Loucy (cell line): ENCODE results near the gene BIRC7.

Experiments used
- H2AFZ ChIP-seq: fragments of 200-600 bp; sonication (generic); 2 replicates; pipeline ENCODE4 v1.6.0; 2016; ENCODE audit warnings: antibody characterized with exemption, mild to moderate bottlenecking, low read length, moderate library complexity
- H3F3A ChIP-seq: fragments of 200-600 bp; 2 replicates; pipeline ENCODE4 v1.6.0; 2016; ENCODE audit warnings: antibody characterized with exemption, low read depth, mild to moderate bottlenecking
- H3K27me3 ChIP-seq: fragments of 200-600 bp; sonication (generic); 2 replicates; pipeline ENCODE4 v1.6.1; 2014; ENCODE audit warnings: low read length, mild to moderate bottlenecking; ENCODE audit not compliant: insufficient read depth, poor library complexity, severe bottlenecking
- H3K36me3 ChIP-seq: fragments of 200-600 bp; sonication (generic); 2 replicates; pipeline ENCODE4 v1.6.1; 2016; ENCODE audit warnings: low read length; ENCODE audit not compliant: insufficient read depth
- H3K4me1 ChIP-seq: fragments of 200-600 bp; sonication (generic); 2 replicates; pipeline ENCODE4 v1.5.1; 2014; ENCODE audit warnings: low read length, mild to moderate bottlenecking; ENCODE audit not compliant: insufficient read depth, poor library complexity, severe bottlenecking
- H3K4me2 ChIP-seq: fragments of 200-600 bp; sonication (generic); 2 replicates; pipeline ENCODE4 v1.6.0; 2014; ENCODE audit warnings: antibody characterized with exemption, low read length, low read depth, mild to moderate bottlenecking; ENCODE audit not compliant: poor library complexity, severe bottlenecking
- H3K4me3 ChIP-seq: fragments of 200-600 bp; sonication (generic); 2 replicates; pipeline ENCODE4 v1.5.1; 2014; ENCODE audit warnings: low read length, mild to moderate bottlenecking, mixed read lengths; ENCODE audit not compliant: poor library complexity, severe bottlenecking
- H3K79me2 ChIP-seq: fragments of 200-600 bp; sonication (generic); 2 replicates; pipeline ENCODE4 v1.6.1; 2014; ENCODE audit warnings: low read length; ENCODE audit not compliant: insufficient read depth
- H3K9ac ChIP-seq: fragments of 200-600 bp; sonication (generic); 2 replicates; pipeline ENCODE4 v1.6.0; 2014; ENCODE audit warnings: mild to moderate bottlenecking, low read depth, low read length, moderate library complexity; ENCODE audit not compliant: poor library complexity, severe bottlenecking
- H3K9me2 ChIP-seq: fragments of 200-600 bp; sonication (generic); replicated peaks from 2 replicates; pipeline ENCODE4 v1.6.1; 2016; ENCODE audit warnings: low read depth, low read length, mixed read lengths
- H3K9me3 ChIP-seq: fragments of 200-600 bp; sonication (generic); 2 replicates; pipeline ENCODE4 v1.6.1; 2014; ENCODE audit warnings: mild to moderate bottlenecking, antibody characterized with exemption, low read length, low read depth; ENCODE audit not compliant: insufficient read depth
- H4K20me1 ChIP-seq: fragments of 200-600 bp; sonication (generic); 2 replicates; pipeline ENCODE4 v1.6.0; 2014; ENCODE audit warnings: antibody characterized with exemption, low read length, mild to moderate bottlenecking; ENCODE audit not compliant: insufficient read depth, poor library complexity, severe bottlenecking
- CTCF ChIP-seq: fragments of 200-600 bp; sonication (generic); conservative IDR thresholded peaks from 2 replicates; pipeline ENCODE4 v1.5.1; 2014; ENCODE audit warnings: mild to moderate bottlenecking, antibody characterized with exemption, low read length
- EZH2phosphoT487 ChIP-seq: fragments of 200-600 bp; IDR thresholded peaks from 2 replicates; pipeline ENCODE4 v1.6.1; 2018; ENCODE audit warnings: antibody characterized with exemption, mild to moderate bottlenecking, moderate library complexity, borderline replicate concordance

BIRC7 gene

GRCh38 chr20:63279931-63280330, 44.2 kb downstream of the BIRC7 start:
- Histone ChIP-seq H2AFZ (no peak overlapping the region), H3K9ac (no peak overlapping the region), H3K9me2 (no peaks in the 10 kb centered on the region), H3K9me3 (no peaks in the 10 kb centered on the region), H3K79me2 (peaks cover 25% of the 10 kb centered on the region; the same call in 1 of the 2 replicates), H3F3A (no peaks in the 10 kb centered on the region), H3K4me1 (peaks cover 14% of the 10 kb centered on the region), H3K36me3 (peaks cover 45% of the 10 kb centered on the region; the same call in 1 of the 2 replicates), H3K4me2 (no peak overlapping the region), H3K4me3 (no peak overlapping the region), H3K27me3 (no peaks in the 10 kb centered on the region), H4K20me1 (peaks cover 4% of the 10 kb centered on the region)
- TF ChIP-seq EZH2phosphoT487, result no peak
- TF ChIP-seq CTCF, result no peak

DNA sequence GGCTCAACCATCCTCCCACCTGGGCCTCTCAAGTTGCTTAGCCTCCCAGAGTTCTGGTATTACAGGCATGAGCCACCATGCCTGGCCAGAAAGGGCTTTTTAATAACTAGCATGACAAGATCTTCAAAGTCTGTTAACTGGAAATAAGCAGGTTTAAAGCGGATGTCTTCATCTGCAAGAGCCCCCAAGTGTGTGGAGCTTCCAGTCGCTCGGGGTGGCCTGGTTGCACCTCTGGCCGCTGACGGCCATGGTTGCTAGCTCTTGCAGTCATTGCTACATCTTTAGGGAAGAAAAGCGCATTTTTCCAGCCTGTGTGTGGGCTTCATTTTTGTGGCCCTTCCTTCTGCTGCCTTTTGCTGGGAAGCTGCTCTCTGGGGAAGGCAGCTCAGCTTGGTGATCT, 44.7 kb downstream of the BIRC7 start:
- H4K20me1 ChIP-seq, result peaks cover 2% of the 10 kb centered on the region

DNA sequence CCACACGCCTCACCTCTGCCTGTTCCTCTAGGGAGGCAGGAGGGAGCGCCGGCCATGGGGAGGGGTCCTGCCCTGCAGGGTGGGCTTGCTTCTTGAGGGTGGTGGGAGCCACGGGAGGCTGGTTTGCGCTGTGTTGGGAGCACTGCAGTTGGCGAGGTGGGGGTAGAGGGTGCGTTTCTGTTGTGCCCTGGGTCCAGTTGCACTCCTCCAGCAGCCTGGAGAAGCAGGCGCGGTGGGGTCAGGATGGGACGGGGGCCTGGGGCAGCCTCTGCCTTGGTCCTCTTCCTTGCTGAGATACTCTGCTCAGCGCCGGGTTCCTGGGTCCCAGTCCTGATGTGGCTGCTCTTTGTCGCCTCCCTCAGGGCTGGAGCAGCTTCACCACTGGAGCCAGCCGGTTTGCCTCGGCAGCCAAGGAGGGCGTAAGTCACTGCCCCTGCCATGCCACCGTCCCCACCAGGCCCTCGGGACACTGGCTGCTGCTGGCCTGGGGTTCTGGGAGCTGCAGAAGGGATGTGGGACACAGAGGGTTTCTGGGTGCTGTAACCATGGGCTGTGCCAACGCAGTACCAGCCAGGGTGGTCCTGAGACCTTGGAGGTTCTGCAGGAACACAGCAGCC, 45.3 kb downstream of the BIRC7 start:
- TF ChIP-seq EZH2phosphoT487 (no peak), CTCF (peak; percentile 49)
- H3K9me2 ChIP-seq, result no peaks in the 10 kb centered on the region
- H3K4me2 ChIP-seq, result no peak overlapping the region
- no peaks in the 10 kb centered on the region for H3F3A ChIP-seq
- H3K4me3 ChIP-seq, result no peak overlapping the region
- H3K9me3 ChIP-seq, result no peaks in the 10 kb centered on the region
- no peaks in the 10 kb centered on the region for H3K27me3 ChIP-seq
- no peak overlapping the region for H2AFZ ChIP-seq
- H3K4me1 ChIP-seq, result peaks cover 15% of the 10 kb centered on the region
- H3K9ac ChIP-seq, result no peak overlapping the region
- peaks cover 45% of the 10 kb centered on the region; the same call in 1 of the 2 replicates for H3K36me3 ChIP-seq
- H3K79me2 ChIP-seq, result peaks cover 23% of the 10 kb centered on the region
- peaks cover 2% of the 10 kb centered on the region for H4K20me1 ChIP-seq

More for the DNA sequence above, 44.7 kb downstream of the BIRC7 start:
- H3K4me3 ChIP-seq, result no peak overlapping the region
- no peaks in the 10 kb centered on the region for H3K9me2 ChIP-seq
- H3F3A ChIP-seq, result no peaks in the 10 kb centered on the region
- H2AFZ ChIP-seq, result no peak overlapping the region
- peaks cover 11% of the 10 kb centered on the region for H3K4me1 ChIP-seq
- no peak for TF ChIP-seq EZH2phosphoT487
- no peaks in the 10 kb centered on the region for H3K9me3 ChIP-seq
- H3K36me3 ChIP-seq, result peaks cover 45% of the 10 kb centered on the region; the same call in 1 of the 2 replicates
- peaks cover 23% of the 10 kb centered on the region; the same call in 1 of the 2 replicates for H3K79me2 ChIP-seq
- H3K9ac ChIP-seq, result no peak overlapping the region
- no peaks in the 10 kb centered on the region for H3K27me3 ChIP-seq
- H3K4me2 ChIP-seq, result no peak overlapping the region
